ENCODE measurements around the gene RENBP. TPM values are rescaled to one million over a fixed set of nuclear protein-coding genes. Genes with fewer than 3 reads are reported as not detected.

Gene RENBP
- total and polyA plus RNA-seq, 4 experiments from 2014 or later = 0.65 to 21.3 (median 17.2) TPM; not detected in 1

GRCh38 chrX:153950127-153950526 lies 5.7 kb upstream of the RENBP start:
- Mint-ChIP-seq H3K4me1 (peaks cover 5 to 14% (median 8%) of the 10 kb centered on the region in 4 donors), H3K27me3 (no peaks in the 10 kb centered on the region), H3K36me3 (peaks cover 24 to 30% of the 10 kb centered on the region in 2 donors), H3K4me3 (no peak overlapping the region), H3K27ac (peak overlapping the region in 1 of 7 donors; percentile 18), H3K9me3 (peaks cover 0 to 2% (median 0%) of the 10 kb centered on the region in 8 donors)
- Histone ChIP-seq H3K27me3 (ENCODE audit: insufficient read depth, low read length) (no peaks in the 10 kb centered on the region), H3K9me3 (ENCODE audit: control insufficient read depth in 1 of 2, low read length in 2 of 2) (no peaks in the 10 kb centered on the region), H3K4me3 (ENCODE audit: low read length in 2 of 2) (no peak overlapping the region), H3K4me1 (ENCODE audit: insufficient read depth, low read length) (peaks cover 10% of the 10 kb centered on the region), H3K27ac (ENCODE audit: low read depth, low read length) (no peak overlapping the region), H3K36me3 (ENCODE audit: insufficient read depth, low read length) (peaks cover 30% of the 10 kb centered on the region)
- ChIA-PET POLR2A (ENCODE audit: partially characterized antibody) (interaction anchor here (0.9 to 21.2 kb wide), 2 partner anchors 23 to 131 kb away, joined by 4 to 447 read pairs; partner anchors contain the start of genes ARHGAP4 and NAA10), CTCF (ENCODE audit: partially characterized antibody) (interaction anchor here (1.0 to 10.4 kb wide), 5 partner anchors 18 to 187 kb away, joined by 3 to 290 read pairs (median 4); partner anchors contain the start of genes ARHGAP4, AVPR2, NAA10 and PLXNB3)
- no peak for DNase-seq
- intact Hi-C loops (cut with micrococcal nuclease) = loop anchor here (5.0 kb wide), 1 partner anchor 263 kb away; the partner anchor contains the start of gene SLC6A8

- Mint-ChIP-seq H3K9me3 (peaks cover 0 to 2% (median 0%) of the 10 kb centered on the region in 8 donors), H3K36me3 (peaks cover 21 to 23% of the 10 kb centered on the region in 2 donors), H3K27me3 (no peaks in the 10 kb centered on the region), H3K27ac (peak overlapping the region in 2 of 7 donors; percentile 75 to 77), H3K4me1 (peaks cover 5 to 17% (median 8%) of the 10 kb centered on the region in 4 donors), H3K4me3 (no peak overlapping the region)
- CTCF ChIA-PET (ENCODE audit: partially characterized antibody) = interaction anchor here (2.3 to 10.4 kb wide), 6 partner anchors 20 to 186 kb away, joined by 12 to 290 read pairs (median 24); partner anchors contain the start of genes ARHGAP4, HCFC1, NAA10 and PLXNB3
- intact Hi-C loops (cut with micrococcal nuclease) = loop anchor here (5.0 kb wide), 1 partner anchor 42 kb away; no protein-coding TSS in a partner anchor
- no peaks in the 10 kb centered on the region for H3K9me3 ChIP-seq (ENCODE audit: control insufficient read depth in 1 of 2, low read length in 2 of 2)
- peak in 1 of 5 donors; percentile 29 for DNase-seq
- H3K27ac ChIP-seq (ENCODE audit: low read depth, low read length) = no peak overlapping the region
- POLR2A ChIA-PET (ENCODE audit: partially characterized antibody) = interaction anchor here (0.9 to 21.2 kb wide), 5 partner anchors 17 to 130 kb away, joined by 3 to 447 read pairs (median 4); partner anchors contain the start of genes ARHGAP4, HCFC1 and NAA10
- H3K36me3 ChIP-seq (ENCODE audit: insufficient read depth, low read length) = peaks cover 30% of the 10 kb centered on the region
- no peaks in the 10 kb centered on the region for H3K27me3 ChIP-seq (ENCODE audit: insufficient read depth, low read length)
- peaks cover 17% of the 10 kb centered on the region for H3K4me1 ChIP-seq (ENCODE audit: insufficient read depth, low read length)
- no peak overlapping the region for H3K4me3 ChIP-seq (ENCODE audit: low read length in 2 of 2)
Measured at GRCh38 chrX:153948847-153949805, 4.7 kb upstream of the RENBP start.

DNA sequence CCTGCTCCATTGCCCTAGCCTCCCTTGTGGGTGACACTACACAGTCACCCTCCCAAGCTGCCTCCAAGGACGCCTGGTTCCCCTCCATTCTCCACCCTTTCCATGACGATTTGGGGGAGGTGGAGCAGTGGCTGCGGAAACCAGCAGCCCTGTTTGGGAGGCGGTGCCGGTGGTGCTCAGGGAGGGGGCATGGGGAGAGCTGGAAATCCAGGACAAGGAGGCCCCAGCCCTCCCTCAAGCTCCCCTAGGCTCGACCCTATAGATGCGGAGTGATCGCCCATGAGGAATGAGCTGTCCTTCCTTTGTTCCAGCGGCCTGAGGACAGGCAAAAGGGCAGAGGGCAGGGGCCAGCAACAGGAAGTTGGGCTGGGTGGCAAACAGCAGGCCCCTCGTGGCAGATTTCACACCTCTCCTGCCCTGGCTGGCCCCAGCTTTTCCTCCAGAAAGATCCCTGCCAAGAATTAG lies 3.6 kb upstream of the RENBP start:
- H3K36me3 Mint-ChIP-seq = peaks cover 18% of the 10 kb centered on the region in 2 donors
- intact Hi-C loops (cut with micrococcal nuclease) = loop anchor here (5.0 kb wide), 1 partner anchor 41 kb away; no protein-coding TSS in a partner anchor
- POLR2A ChIA-PET (ENCODE audit: partially characterized antibody) = interaction anchor here (1.1 to 21.2 kb wide), 7 partner anchors 19 to 184 kb away, joined by 3 to 447 read pairs (median 4); partner anchors contain the start of genes ARHGAP4, HCFC1, IRAK1 and NAA10
- Histone ChIP-seq H3K27me3 (ENCODE audit: insufficient read depth, low read length) (no peaks in the 10 kb centered on the region), H3K4me3 (ENCODE audit: low read length in 2 of 2) (no peak overlapping the region), H3K4me1 (ENCODE audit: insufficient read depth, low read length) (peaks cover 21% of the 10 kb centered on the region), H3K27ac (ENCODE audit: low read depth, low read length) (no peak overlapping the region), H3K9me3 (ENCODE audit: control insufficient read depth in 1 of 2, low read length in 2 of 2) (no peaks in the 10 kb centered on the region), H3K36me3 (ENCODE audit: insufficient read depth, low read length) (peaks cover 29% of the 10 kb centered on the region)
- H3K27ac Mint-ChIP-seq = peak overlapping the region in 1 of 7 donors; percentile 53
- H3K4me3 Mint-ChIP-seq = no peak overlapping the region
- H3K9me3 Mint-ChIP-seq = peaks cover 0 to 2% (median 0%) of the 10 kb centered on the region in 8 donors
- no peaks in the 10 kb centered on the region for H3K27me3 Mint-ChIP-seq
- H3K4me1 Mint-ChIP-seq = peaks cover 5 to 19% (median 6%) of the 10 kb centered on the region in 4 donors
- DNase-seq = peak in 1 of 5 donors; percentile 22
- CTCF ChIA-PET (ENCODE audit: partially characterized antibody) = interaction anchor here (0.7 to 10.4 kb wide), 8 partner anchors 20 to 584 kb away, joined by 3 to 290 read pairs (median 12); partner anchors contain the start of genes ARHGAP4, HCFC1, NAA10 and PLXNB3

DNA sequence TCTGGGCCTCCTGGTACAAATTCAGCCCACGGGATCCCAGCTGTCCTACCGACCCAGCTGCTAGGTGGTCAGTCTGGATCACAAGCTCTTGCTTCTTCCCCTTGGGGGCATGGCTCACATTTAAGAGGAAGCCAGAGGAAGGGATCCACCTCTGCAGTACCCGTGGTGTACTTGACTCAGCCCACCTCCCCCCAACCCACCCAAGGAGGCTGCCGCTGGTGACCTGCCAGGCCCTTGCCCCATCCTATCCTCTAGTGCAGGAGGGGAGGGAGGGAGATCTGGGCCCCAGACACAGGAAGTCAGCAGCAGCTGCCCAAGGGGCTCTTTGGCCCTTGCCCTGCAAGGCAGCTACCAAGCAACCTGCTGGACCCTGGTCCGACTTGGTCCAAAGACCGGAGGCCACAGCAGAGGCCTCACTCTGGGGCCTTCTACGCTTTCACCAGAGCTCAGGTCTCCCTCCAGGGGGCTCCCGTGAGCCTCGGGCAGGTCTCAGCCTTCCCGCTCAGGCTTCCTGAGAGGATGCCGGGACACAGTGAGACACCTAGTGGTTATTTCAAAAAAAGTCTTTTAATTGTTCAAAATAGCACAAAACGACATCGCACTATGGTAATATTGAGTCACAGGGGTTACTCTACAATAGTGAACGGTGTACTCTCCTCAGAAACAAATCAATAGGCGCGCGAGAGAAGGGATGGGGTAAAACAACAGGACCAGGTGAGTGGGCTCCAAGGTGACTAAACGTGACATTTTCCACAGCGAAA lies 2.7 kb upstream of the RENBP start:
- H3K4me1 Mint-ChIP-seq = peaks cover 5 to 16% (median 6%) of the 10 kb centered on the region in 4 donors
- peaks cover 18% of the 10 kb centered on the region in 2 donors for H3K36me3 Mint-ChIP-seq
- no peaks in the 10 kb centered on the region for H3K27me3 Mint-ChIP-seq
- Histone ChIP-seq H3K4me1 (ENCODE audit: insufficient read depth, low read length) (peaks cover 20% of the 10 kb centered on the region), H3K36me3 (ENCODE audit: insufficient read depth, low read length) (peaks cover 21% of the 10 kb centered on the region), H3K27ac (ENCODE audit: low read depth, low read length) (peak overlapping the region; percentile 9), H3K27me3 (ENCODE audit: insufficient read depth, low read length) (no peaks in the 10 kb centered on the region), H3K9me3 (ENCODE audit: control insufficient read depth in 1 of 2, low read length in 2 of 2) (no peaks in the 10 kb centered on the region), H3K4me3 (ENCODE audit: low read length in 2 of 2) (no peak overlapping the region)
- H3K27ac Mint-ChIP-seq = peak overlapping the region in 6 of 7 donors; percentile 40 to 91 (median 68)
- peak; percentile 77 to 82 (median 80) for DNase-seq
- H3K4me3 Mint-ChIP-seq = no peak overlapping the region
- H3K9me3 Mint-ChIP-seq = peaks cover 0 to 2% (median 0%) of the 10 kb centered on the region in 8 donors
- ChIA-PET POLR2A (ENCODE audit: partially characterized antibody) (interaction anchor here (0.9 to 21.2 kb wide), 8 partner anchors 20 to 184 kb away, joined by 3 to 447 read pairs (median 4); partner anchors contain the start of genes ARHGAP4, HCFC1, IRAK1 and NAA10), CTCF (ENCODE audit: partially characterized antibody) (interaction anchor here (0.7 to 10.4 kb wide), 19 partner anchors 10 to 1005 kb away, joined by 3 to 290 read pairs (median 5); partner anchors contain the start of genes ARHGAP4, HCFC1, IDH3G and NAA10)
- intact Hi-C loops (cut with micrococcal nuclease) = loop anchor here (1.0 to 5.0 kb wide), 3 partner anchors 23 to 183 kb away; partner anchors contain the start of gene PLXNB3

- peaks cover 20% of the 10 kb centered on the region for H3K4me1 ChIP-seq (ENCODE audit: insufficient read depth, low read length)
- POLR2A ChIA-PET (ENCODE audit: partially characterized antibody) = interaction anchor here (0.9 to 21.2 kb wide), 5 partner anchors 19 to 74 kb away, joined by 3 to 447 read pairs (median 4); partner anchors contain the start of genes ARHGAP4, IRAK1 and NAA10
- Mint-ChIP-seq H3K9me3 (peaks cover 0 to 2% (median 0%) of the 10 kb centered on the region in 8 donors), H3K4me1 (peaks cover 5 to 17% (median 7%) of the 10 kb centered on the region in 4 donors), H3K36me3 (peaks cover 15 to 16% of the 10 kb centered on the region in 2 donors), H3K27ac (peak overlapping the region in 4 of 7 donors; percentile 17 to 65 (median 52)), H3K27me3 (no peaks in the 10 kb centered on the region), H3K4me3 (no peak overlapping the region)
- H3K4me3 ChIP-seq (ENCODE audit: low read length in 2 of 2) = no peak overlapping the region
- DNase-seq = peak in 1 of 5 donors; percentile 11
- CTCF ChIA-PET (ENCODE audit: partially characterized antibody) = interaction anchor here (0.7 to 10.4 kb wide), 18 partner anchors 9 to 1004 kb away, joined by 3 to 290 read pairs (median 5); partner anchors contain the start of genes ARHGAP4, HCFC1, IDH3G and NAA10
- peaks cover 17% of the 10 kb centered on the region for H3K36me3 ChIP-seq (ENCODE audit: insufficient read depth, low read length)
- no peaks in the 10 kb centered on the region for H3K27me3 ChIP-seq (ENCODE audit: insufficient read depth, low read length)
- intact Hi-C loops (cut with micrococcal nuclease) = loop anchor here (5.0 kb wide), 1 partner anchor 39 kb away; no protein-coding TSS in a partner anchor
- H3K9me3 ChIP-seq (ENCODE audit: control insufficient read depth in 1 of 2, low read length in 2 of 2) = no peaks in the 10 kb centered on the region
- no peak overlapping the region for H3K27ac ChIP-seq (ENCODE audit: low read depth, low read length)
Measured at GRCh38 chrX:153945956-153946943, 1.8 kb upstream of the RENBP start.
